Effector CD8-positive, alpha-beta T cell (primary cell): ENCODE measurements around the gene CIRBP.
"Not testable (repeated sequence)": the region's sequence is repeated elsewhere in the genome, so short reads cannot be mapped to it uniquely, and the experiment has no call there.

Source experiments
- DNase-seq: peaks from one replicate; lab custom pipeline; 2025; lab: John Stamatoyannopoulos, UW

The CIRBP gene

DNA sequence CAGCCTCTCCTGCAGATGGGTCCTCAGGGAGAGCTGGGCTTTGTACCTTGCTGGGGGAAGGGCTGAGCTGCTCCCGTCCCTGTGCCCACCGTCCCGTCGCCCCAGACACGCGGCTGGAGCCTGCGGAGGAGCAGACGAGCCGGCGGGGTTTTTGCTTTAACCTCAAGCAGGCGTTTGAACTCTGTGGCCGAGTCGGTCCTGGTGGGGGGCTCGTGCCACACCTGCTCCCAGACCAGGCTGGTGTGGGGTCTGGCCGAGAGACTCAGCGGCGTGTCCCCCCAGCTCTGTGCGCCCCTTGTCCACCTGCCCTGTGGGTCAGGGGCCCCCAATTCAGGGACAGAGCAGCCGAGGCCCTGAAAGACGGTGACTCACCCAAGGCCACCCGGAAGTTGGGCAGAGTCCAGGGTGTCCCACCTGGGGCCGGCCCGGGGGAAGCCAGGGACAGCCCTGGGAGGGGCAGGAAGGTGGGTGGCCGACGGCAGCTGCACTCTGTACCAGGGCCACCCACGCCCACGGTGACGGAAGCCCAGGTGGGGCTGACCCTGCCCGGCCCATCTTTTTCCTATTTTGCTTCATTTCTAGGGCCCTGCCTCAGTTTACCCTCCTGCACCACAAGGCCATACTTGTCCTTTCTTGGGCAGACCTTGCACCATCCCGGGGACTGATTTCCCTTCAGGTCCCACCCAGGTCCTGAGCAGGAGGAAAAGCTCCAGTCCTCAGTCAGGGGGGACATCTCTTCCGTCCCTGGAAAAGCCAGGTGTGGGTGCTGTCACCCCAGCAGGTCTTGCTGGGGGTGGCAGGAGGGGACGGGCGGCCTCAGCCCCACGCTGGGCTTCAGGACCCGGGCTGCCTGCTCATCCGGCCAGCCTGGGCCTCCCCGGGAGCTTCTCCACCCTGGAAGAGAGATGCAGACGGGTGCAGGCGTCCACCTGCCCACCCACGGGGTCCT lies 21.8 kb downstream of the CIRBP start:
- no peak for DNase-seq

DNA sequence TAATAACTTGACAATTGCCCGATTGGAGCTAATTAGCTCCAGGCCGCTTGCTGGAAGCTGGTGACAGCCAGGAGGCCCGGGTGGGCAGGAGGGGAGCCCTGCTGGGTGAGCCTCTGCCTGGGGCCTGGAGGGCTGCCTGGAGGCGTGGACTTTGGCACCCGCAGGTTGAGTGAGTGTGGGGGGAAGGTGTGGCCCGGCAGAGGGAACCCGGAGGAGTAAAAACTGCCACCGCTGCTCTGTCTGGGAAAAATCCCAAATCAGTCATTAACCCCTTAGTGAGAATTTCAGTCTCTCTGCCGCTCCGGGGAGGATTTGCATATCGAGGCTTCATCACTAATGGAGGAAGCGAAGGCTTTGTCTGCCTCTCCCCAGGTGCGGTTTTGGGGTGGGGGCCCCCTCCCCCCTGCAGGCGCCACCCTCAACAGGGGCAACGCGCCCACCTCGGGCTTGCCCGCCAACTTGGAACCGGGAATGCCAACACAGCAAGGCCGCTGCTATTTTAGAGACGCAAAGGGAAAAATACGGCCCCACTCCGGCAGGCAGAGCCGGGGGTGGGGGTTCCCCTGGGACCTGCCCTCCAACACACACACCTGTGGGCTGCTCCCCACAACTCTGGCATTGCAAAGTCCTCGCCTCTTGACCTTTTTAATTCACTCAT lies 22.8 kb downstream of the CIRBP start:
- DNase-seq: no peak

- no peak for DNase-seq
Measured at GRCh38 chr19:1292419-1293151, 23.5 kb downstream of the CIRBP start.

DNA sequence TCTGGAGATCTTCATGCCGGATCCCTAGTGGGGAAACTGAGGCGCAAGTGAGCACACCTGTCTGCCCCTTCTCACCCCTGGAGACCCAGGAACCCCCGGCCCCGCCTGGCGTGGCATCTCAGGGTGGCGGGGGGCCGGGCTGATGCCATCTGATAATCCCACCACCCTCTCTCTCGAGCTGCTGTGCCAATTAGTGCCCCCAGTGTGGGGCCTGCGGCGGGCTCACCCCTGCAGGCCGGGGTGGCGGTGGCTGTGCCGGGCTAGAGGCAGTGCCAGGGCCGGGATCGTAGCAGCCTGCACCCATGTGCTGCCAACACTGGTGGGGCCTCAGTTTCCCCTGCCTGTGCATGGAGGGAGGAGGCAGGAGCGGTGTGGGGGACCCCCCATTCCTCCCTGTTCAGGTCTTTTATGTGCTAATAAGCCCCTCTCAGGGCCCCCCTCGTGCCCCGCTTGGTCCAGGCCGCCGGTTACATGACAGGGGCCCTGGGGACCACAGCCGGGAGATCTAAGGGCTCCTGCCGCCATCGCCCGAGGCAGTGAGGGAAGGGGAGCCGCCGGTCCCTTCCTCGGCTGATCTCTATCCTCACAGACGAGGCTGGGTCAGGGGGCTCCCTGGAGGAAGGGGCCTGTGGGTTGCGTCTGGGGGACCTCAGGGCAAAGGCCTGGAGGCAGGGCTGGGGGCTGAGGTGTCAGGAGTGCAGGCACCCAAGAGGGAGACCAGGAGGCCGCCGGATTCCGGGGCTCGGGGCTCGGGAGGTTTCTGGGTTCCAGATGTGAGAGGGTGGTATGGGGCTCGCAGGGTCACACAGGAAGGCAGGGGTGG lies 24.9 kb downstream of the CIRBP start:
- DNase-seq: no peak

DNA sequence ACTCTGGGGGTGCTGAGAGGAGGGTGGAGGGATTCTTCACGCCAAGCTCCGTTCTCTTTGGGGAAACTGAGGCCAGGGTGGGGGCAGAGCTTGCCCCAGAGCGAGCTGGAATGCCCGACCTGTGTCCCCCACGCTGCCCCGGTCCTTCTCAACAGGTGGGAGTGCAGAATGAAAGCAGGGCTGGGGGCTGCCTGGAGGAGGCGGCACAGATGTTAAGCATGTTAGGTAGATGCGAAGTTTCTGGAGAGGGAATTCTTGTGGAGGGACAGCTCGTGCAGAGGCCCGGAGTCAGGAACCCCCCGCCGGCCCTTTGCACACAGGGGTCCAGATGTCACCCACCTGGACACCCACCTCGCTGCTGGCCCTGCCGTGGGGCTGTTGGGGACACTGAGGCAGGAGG lies 25.6 kb downstream of the CIRBP start:
- no peak for DNase-seq

GRCh38 chr19:1295169-1296012 lies 26.3 kb downstream of the CIRBP start:
- DNase-seq: peak; percentile 49

DNA sequence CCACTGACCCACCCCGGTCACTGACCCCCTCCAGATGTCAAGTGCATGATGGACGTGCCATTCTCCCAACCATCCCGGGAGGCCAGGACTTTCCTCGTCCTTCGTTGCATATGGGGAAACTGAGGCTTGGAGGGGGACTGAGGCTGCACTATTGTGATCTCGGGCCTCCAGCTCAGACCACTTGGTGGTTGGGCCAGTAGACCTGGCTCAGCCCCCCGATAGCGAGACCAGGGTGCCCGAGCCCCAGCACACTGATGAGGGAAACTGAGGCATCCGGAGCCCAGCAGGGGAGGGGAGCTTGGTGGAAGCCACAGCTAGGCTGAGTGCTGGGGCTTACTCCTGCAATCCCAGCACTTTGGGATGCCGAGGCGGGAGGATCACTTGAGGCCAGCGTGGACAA lies 26.9 kb downstream of the CIRBP start:
- no peak for DNase-seq

GRCh38 chr19:1296575-1297271 lies 27.6 kb downstream of the CIRBP start:
- DNase-seq: no peak

- no peak for DNase-seq
Measured at GRCh38 chr19:1298235-1298634, 29.1 kb downstream of the CIRBP start.

GRCh38 chr19:1299801-1300200 lies 30.7 kb downstream of the CIRBP start:
- no peak for DNase-seq

GRCh38 chr19:1300744-1301490 lies 31.8 kb downstream of the CIRBP start:
- DNase-seq: no peak

DNA sequence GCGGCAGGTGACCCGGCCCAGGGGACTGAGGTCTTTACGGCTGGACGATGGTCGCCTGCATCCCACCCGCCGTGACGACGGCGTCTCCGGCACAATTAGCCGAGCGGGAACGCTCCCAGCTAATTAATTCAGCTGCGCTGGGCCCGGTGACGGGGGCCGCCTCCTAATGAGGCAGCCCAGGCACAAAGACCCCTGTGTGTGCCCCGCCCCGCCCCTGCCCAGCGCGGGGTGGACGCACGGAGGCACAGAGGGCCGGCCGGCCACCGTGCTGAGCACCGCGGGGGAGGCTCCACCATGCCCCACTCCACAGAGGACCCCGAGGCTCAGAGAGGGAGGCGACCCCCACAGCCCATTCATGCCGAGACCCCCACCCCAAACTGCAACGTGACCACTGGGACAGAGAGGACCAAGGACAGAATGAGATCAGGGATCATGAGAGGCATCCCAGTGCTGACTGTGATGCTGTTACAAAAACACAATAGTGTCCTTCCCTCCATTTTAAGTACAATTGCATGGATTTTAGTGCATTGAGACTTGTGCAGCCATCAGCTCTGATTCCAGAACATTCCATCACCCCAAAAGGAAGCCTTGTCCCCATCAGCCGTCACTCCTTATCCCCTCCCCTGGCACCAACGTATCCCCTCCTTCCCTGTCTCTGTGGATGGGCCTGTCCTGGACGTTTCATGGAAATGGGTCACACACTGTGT lies 33.6 kb downstream of the CIRBP start:
- DNase-seq: no peak

DNA sequence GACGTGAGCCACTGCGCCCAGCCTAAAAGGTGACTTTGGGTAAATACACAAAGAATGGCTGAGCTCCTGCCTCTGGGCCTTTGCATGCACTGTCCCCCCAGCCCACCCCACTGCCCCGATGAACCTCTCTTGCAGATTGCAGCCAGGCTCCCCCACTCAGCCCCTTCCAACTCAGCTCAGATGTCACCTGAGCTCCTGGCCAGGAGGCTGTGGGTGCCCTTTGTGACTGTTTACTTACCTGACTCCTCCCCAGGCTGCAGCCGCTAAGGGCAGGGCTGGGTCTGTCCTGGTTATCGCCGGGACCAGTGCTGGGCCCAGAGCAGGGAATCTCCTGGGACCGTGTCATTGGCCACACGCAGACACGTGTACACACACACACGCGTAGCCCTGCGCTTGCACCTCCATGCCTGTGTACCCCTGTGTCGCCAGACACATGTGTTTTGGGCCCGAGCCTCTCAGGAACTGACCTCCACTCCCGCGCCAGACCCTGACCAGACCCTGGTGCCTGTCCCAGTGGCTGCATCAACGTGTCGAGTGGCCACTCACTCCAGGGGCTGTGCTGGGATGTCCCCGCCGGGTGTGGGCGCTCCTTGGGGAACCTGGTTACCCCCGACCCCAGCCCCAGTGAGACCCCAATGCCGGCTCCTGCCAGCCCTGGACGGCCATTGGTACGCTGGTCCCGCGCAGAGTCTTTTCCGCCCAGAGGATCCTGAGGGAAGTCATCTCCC lies 35.2 kb downstream of the CIRBP start:
- no peak for DNase-seq

DNA sequence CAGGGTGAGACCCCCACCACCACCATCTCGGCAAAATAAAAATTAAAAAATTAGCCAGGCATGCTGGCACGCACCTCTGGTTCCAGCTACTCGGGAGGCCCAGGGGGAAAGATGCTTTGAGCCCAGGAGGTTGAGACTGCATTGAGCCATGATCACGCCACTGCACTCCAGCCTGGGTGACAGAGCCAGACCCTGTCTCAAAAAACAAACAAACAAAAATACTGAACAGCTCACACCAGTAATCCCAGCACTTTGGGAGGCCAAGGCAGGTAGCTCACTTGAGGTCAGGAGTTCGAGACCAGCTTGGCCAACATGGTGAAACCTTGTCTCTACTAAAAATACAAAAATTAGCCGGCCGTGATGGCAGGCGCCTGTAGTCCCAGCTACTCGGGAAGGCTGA lies 36.2 kb downstream of the CIRBP start:
- not testable (repeated sequence) for DNase-seq

- no peak for DNase-seq
Measured at GRCh38 chr19:1307320-1307719, 38.2 kb downstream of the CIRBP start.

DNA sequence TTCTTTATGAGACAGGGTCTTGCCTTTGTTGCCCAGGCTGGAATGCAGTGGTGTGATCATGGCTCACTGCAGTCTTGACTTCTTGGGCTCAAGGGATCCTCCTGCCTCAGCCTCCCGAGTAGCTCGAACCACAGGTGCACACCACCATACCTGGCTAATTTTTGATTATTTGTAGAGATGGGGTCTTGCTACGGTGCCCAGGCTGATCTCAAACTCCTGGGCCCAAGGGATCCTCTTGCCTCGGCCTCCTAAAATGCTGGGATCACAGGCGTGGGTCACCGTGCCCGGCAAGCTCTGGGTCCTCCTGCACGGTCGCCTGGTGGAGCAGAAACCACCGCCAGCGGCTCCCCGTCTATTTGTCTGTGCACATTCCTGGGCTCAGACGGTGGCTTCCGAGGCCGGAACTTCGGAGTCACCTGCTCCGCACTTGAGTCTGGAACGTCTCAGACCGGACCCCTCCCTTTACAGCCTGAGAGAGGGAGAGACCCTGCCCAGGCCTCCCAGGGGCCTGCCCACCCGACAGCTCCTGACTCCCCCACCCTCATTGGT lies 38.7 kb downstream of the CIRBP start:
- DNase-seq: no peak

DNA sequence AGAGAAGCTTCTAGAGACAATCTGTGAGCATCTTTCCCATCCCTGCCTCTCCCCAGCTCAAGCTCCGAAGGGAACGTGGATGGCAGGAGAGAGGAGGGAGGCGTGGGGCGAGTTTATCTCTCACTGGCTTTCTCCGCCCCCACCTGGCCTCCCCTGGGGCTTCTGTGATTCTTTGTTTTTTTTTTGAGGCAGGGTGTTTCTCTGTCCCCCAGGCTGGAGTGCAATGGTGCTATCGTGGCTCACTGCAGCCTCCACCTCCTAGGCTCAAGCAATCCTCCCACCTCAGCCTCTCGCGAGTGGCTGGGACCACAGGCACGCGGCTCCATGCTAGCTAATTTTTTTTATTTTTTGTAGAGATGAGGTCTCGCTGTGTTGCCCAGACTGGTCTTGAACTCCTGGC lies 39.6 kb downstream of the CIRBP start:
- no peak for DNase-seq
